CD4-positive, alpha-beta T cell treated with Interleukin-10 for 1 hour (primary cell): ENCODE results near the gene NUAK2.
A peak's percentile ranks its signal among the peaks of the same experiment; 100 is the strongest.
"Not testable (repeated sequence)": the region's sequence is repeated elsewhere in the genome, so short reads cannot be mapped to it uniquely, and the experiment has no call there.

Experiments
- DNase-seq: peaks from one replicate; pipeline ENCODE4 v3.0.0-alpha.2; 2020

Gene NUAK2

DNA sequence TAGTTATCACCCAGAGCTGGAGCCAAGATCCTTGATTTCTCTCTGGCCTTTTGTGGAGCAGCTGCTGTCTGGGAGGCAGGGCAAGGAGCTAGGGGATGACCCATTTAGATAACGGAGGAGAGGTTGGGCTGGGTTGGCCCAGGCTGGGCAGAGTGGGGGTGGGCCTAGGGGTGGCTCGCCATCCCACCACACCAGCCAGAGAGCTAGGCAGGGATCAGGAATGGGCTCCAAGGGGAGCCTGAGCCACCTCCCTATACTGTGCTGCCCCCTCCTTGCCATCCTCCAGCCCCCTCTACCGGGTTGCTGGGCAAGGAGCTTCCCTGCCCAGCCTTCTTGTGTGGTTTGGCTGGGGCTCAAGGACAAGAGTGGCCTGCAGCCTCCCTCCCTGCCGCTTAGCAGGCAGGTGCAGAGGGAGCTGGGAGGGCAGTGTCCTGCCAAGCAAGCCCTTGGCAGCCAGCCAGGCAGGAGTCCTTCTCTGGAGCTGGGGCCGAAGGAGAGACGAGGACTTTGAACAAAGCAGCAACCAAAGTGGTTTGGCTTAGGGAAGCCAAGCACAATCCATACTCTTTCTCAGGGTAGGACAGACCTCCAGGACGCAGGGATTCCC, 4.1 kb downstream of the NUAK2 start:
- DNase-seq: no peak

GRCh38 chr1:205316161-205316566, 5.4 kb downstream of the NUAK2 start:
- DNase-seq: no peak

DNA sequence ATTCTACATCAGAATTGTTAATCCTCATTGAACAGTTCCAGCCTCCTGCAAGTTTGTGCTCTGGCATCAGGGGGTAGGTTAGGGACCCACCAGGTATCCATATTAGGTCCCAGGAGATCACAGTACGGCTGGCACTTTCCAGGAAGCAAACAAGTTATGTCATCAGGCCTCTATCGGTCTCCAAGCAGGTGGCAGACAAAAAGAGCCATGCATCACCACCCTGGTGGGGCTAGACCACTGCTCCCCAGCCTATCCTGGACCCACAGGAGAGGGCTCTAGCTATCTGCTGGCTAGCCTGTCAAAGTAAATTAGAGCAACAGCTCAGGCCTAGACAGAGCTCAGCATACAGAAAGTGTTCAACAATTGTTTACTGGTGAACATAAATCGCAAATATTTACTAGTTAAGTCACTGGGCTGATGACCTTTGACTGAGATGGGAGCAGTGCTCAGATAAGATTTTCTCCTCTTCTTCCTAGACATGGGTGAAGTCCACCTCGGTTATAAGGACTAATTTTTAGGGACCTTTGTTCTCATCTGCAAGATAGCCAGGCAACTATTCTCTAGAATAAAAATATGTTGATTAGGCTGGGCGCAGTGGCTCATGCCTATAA, 6.4 kb downstream of the NUAK2 start:
- no peak for DNase-seq

DNA sequence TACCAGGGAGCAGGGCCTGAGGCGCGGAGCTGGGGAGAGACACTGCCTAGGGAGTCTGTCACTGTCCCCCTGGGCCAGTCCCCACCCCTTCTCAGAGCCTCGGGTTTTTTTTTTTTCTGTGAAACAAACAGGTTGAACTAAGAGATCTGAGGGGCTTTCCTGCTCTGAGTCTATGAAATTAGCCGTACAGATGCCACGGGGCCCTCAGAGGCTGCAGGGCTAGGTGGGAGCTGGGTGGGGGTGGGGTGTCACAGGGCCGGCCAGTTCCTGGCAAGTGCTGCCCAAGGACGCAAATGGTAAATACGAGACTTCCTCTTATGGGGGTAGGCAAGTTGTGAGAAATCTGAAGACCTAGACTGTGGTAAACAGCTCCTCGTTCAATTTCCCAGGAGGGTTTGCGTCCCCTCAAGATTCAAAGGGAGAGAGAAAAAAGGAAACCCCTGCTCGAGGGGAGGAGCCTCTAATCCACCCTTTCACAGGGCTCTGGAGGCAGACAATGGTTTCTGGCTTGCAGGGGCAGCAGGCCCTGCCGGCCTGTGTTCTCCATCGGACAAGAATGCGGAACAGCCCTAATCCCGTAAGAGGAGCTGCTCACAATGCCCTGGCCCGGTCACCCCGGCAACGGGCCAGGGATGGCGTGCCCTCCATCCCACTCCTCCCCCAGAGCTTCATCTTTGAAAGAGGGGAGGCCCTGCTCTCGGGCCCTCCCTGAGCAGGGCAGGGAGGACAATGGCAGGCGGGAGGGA, 7.8 kb downstream of the NUAK2 start:
- DNase-seq: peak; percentile 52

- DNase-seq: no peak
Measured at GRCh38 chr1:205312866-205313562, 8.5 kb downstream of the NUAK2 start.

GRCh38 chr1:205310976-205311704, 10.4 kb downstream of the NUAK2 start:
- DNase-seq: no peak

GRCh38 chr1:205309741-205310140, 11.8 kb downstream of the NUAK2 start:
- DNase-seq: no peak

- DNase-seq: no peak
Measured at GRCh38 chr1:205306929-205307566, 14.5 kb downstream of the NUAK2 start.

DNA sequence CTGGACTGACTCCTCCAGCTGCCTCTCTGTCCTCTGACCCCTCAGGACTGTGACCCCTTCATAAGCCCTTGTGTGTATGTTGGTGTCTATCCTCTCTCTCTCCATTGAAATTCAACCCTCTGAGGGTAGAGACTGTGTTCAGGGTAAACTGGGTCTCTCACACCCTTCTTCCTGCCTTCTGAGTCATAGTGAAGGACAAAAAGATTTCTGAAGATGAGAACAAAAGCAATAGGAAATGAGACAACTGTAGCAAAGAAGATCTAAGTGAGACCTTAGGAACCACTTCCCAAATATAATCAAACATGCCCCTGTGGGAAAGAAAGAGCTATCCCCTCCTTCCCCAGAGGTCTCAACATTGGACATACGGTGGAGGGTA, 16.9 kb downstream of the NUAK2 start:
- no peak for DNase-seq

GRCh38 chr1:205304046-205304694, 17.4 kb downstream of the NUAK2 start:
- DNase-seq: no peak

DNA sequence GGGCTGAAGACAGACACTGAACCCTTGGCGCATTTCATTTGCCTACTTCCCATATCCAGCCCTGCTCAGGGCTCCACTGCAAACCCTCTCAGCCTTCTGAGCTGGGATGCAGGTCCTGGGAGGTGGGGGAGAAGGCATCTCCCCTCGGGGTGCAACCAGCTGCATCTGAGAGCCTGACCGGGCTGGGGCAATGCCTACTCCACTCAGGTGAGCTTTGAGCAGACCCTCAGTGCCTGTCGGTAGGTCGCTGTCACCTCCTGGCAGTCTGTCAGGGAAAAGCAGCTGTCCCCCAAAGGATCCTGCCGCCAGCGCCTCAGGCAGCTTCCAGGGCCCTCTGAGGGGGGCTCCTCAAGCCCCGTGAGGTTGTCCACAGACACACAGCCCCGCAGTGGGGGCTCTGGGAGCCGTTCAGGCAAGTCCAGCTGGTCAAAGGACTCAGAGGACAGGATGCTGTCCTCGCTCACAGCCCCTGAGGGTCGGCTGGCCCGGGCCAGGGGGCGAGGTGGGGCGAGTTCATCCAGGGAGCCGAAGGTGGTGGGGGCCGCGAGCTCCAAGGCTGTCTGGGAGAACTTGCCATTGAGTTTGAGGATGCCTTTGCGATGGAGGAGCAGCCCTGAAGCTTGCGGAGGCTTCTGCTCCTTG, 18.2 kb downstream of the NUAK2 start:
- DNase-seq: no peak

- no peak for DNase-seq
Measured at GRCh38 chr1:205301842-205302588, 19.5 kb downstream of the NUAK2 start.

DNA sequence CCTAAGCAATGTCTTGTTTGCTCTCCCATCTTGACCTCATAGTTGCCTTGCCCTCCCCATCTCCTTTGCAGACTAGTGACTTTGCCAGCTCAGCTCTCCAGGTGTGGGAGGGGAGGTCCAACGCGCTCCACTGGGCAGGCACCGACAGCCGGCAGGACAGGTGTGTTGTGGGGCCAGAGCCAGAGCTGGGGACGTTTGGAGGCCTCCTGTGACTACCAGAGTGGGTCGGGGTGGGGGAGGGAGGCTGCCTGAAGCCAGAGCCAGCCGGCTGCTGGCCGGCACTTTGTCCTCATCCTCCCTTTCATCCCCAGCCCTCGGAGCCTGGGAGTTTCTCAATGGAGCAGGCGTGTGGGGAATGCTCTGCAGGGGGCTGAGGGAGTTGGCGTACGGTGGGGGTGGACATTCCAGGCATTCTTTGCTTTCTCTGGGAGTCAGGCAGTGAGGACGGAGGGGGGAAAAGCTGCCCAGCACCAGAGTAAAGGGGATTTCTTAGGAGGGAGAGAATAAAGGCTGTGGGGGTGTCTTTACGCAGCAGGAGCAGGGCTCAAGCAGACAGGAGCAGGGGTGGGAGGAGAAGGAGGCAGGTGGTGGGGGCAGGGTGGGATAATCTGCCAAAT, 20.2 kb downstream of the NUAK2 start:
- DNase-seq: no peak

DNA sequence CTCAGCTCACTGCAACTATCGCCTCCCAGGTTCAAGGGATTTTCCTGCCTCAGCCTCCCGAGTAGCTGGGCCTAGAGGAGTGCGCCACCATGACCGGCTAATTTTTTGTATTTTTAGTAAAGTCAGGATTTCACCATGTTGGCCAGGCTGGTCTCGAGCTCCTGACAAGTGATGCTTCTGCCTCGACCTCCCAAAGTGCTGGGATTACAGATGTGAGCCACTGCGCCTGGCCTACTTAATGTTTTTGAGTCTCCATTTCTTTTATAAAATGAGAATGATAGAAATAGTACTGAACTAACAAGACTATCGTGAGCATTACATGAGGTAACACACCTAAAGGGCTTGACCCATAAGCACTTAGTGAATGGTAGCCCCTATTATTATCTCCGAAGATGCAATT, 21.4 kb downstream of the NUAK2 start:
- DNase-seq: no peak

GRCh38 chr1:205298191-205298994, 23.2 kb downstream of the NUAK2 start:
- no peak for DNase-seq

DNA sequence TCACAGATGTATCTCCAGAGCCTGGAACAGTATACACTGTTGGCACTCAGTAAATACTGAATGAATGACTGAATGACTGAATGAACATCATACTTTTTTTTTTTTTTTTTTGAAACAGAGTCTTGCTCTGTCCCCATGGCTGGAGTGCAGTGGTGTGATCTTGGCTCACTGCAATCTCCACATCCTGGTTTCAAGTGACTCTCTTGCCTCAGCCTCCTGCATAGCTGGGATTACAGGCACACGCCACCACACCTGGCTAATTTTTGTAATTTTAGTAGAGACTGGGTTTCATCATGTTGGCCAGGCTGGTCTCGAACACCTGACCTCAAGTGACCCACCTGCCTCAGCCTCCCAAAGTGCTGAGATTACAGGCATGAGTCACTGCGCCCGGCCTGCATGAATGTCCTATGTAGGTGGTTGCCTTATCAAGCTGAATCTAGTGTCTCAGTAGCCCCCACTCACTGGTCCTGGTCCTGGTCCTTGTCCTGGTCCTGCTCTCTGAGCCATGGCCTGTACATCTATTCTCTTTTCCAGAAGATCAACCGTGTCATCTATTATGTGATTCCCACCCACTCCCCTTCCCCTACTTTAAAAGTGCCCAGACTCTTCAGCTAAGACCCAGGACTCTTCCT, 23.9 kb downstream of the NUAK2 start:
- DNase-seq: not testable (repeated sequence)

- no peak for DNase-seq
Measured at GRCh38 chr1:205296154-205296553, 25.4 kb downstream of the NUAK2 start.

DNA sequence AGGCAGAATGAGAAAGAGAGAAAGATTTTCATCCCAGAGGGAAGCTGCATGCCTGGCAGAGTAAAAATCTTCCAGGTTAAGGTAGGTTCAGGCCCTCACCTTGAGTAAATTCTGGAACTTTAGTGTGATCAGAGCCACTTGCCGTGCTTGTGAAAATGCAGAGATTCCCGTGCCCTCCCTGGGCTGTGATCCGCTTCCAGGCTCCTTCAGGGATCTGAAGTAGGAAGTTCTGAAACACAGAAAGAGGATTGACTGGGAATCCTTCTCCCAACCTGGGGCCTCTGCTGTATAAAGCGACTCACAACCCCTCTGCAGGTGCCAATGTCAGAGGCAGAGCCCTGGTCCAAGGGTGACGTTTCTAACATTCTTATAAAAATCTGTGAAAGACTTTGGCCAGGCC, 26.6 kb downstream of the NUAK2 start:
- DNase-seq: no peak
